Left lung (tissue), 10 donors: Measurements from ENCODE around the gene AHI1. TPM values are rescaled to one million over a fixed set of nuclear protein-coding genes. Genes with fewer than 3 reads are reported as not detected.

Experiments used
- ATAC-seq: fragments of 200-7000 bp; cut with Tn5 transposase; one replicate; pipeline ENCODE4 v1.9.1; 2020; ENCODE audit warnings: moderate library complexity
- DNase-seq, 4 donors: peaks; one replicate each; pipeline ENCODE4 v3.0.0-alpha.2; 2013 to 2020
- H3K27ac ChIP-seq, 2 donors: fragments of 200-600 bp; sonication (generic) in 1 of 2; one replicate each; pipeline versions ENCODE4 v1.5.0 to v1.8.0; 2020 to 2021
- H3K27me3 ChIP-seq, 2 donors: fragments of 200-600 bp; sonication (generic) in 1 of 2; one replicate each; pipeline versions ENCODE4 v1.5.0 to v1.8.0; 2020 to 2021
- H3K36me3 ChIP-seq, 2 donors: fragments of 200-600 bp; sonication (generic) in 1 of 2; one replicate each; pipeline versions ENCODE4 v1.5.0 to v1.8.0; 2020 to 2021
- H3K4me1 ChIP-seq, 2 donors: fragments of 200-600 bp; one replicate each; pipeline ENCODE4 v1.8.0; 2021
- H3K4me3 ChIP-seq, 2 donors: fragments of 200-600 bp; sonication (generic) in 1 of 2; one replicate each; pipeline versions ENCODE4 v1.5.0 to v1.8.0; 2020 to 2021; ENCODE audit warnings: mild to moderate bottlenecking in 1 of 2
- H3K9me3 ChIP-seq, 2 donors: fragments of 200-600 bp; sonication (generic) in 1 of 2; one replicate each; pipeline versions ENCODE4 v1.5.0 to v1.8.0; 2020 to 2021
- CTCF ChIP-seq, 2 donors: fragments of 200-600 bp; sonication (generic) in 1 of 2; IDR thresholded peaks; one replicate each; pipeline versions ENCODE4 v1.5.0 to v1.8.0; 2021; ENCODE audit warnings: antibody characterized with exemption in 2 of 2
- intact Hi-C, 2 donors: fragments of 100-400 bp; cut with DNase I; formaldehyde crosslinking; loops; one replicate each; pipeline versions ENCODE4 v1.11.2 to v1.14.2; 2022
- polyA plus RNA-seq, 6 donors: library from polyadenylated mRNA; unstranded; fragments of 120-200 nt; gene quantifications; one replicate each; pipeline ENCODE4 v1.2.1, GENCODE V29; 2013; ENCODE audit not compliant: insufficient read length in 6 of 6
- total RNA-seq, 2 donors: library from RNA; stranded (reverse); fragmentation: NEBNext Ultra II Directional; extraction: Animal tissue kit (Norgen Biotek cat#: 25700); gene quantifications; one replicate each; pipeline ENCODE4 v1.2.1, GENCODE V29; 2021
- donor health status: DM: no; HTN: yes; CAD: no.
- donor health status: DM: no; HTN: no; CAD: no.

The AHI1 gene
- total and polyA plus RNA-seq, 8 donors = 23.7 to 65.0 (median 49.0) TPM

GRCh38 chr6:135393289-135393688 lies 104.3 kb downstream of the AHI1 start:
- H3K4me3 ChIP-seq = no peak overlapping the region
- H3K9me3 ChIP-seq = no peaks in the 10 kb centered on the region
- peaks cover 0 to 5% of the 10 kb centered on the region in 2 donors for H3K36me3 ChIP-seq
- DNase-seq = no peak
- H3K27ac ChIP-seq = no peak overlapping the region
- H3K4me1 ChIP-seq = no peaks in the 10 kb centered on the region
- intact Hi-C loops = no loop called here
- TF ChIP-seq CTCF (IDR thresholded peaks at IDR 0.05) = no peak
- no peaks in the 10 kb centered on the region for H3K27me3 ChIP-seq
- no peak for ATAC-seq

DNA sequence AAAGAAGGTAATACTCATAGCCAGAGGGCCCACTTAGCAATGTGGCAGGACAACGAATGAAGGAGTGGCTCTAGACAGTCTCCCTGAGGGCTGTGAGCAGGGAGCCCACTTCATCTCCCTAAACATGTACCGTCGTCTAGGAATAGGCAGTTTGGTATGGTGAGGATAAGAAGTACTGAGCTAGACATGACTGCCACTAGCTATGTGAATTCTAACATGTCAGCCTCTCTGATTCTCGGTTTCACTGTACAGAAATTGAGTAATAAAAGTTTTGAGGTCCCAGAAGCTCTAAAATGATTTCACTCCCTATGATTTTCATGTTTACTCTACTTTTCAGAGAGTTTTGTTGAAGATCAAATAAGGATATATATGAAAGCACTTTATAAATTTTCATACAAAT lies 107.1 kb downstream of the AHI1 start:
- DNase-seq (no peak), ATAC-seq (no peak)
- Histone ChIP-seq H3K9me3 (no peaks in the 10 kb centered on the region), H3K4me1 (no peaks in the 10 kb centered on the region), H3K27me3 (no peaks in the 10 kb centered on the region), H3K4me3 (no peak overlapping the region), H3K36me3 (peaks cover 0 to 5% of the 10 kb centered on the region in 2 donors), H3K27ac (no peak overlapping the region)
- intact Hi-C loops = no loop called here
- no peak for TF ChIP-seq CTCF (IDR thresholded peaks at IDR 0.05)

- peaks cover 0 to 5% of the 10 kb centered on the region in 2 donors for H3K36me3 ChIP-seq
- no peak for ATAC-seq
- H3K27me3 ChIP-seq = no peaks in the 10 kb centered on the region
- H3K4me1 ChIP-seq = no peaks in the 10 kb centered on the region
- no peak for TF ChIP-seq CTCF (IDR thresholded peaks at IDR 0.05)
- no peak overlapping the region for H3K27ac ChIP-seq
- intact Hi-C loops = no loop called here
- no peak for DNase-seq
- H3K9me3 ChIP-seq = no peaks in the 10 kb centered on the region
- H3K4me3 ChIP-seq = no peak overlapping the region
Measured at GRCh38 chr6:135385299-135385698, 112.2 kb downstream of the AHI1 start.

DNA sequence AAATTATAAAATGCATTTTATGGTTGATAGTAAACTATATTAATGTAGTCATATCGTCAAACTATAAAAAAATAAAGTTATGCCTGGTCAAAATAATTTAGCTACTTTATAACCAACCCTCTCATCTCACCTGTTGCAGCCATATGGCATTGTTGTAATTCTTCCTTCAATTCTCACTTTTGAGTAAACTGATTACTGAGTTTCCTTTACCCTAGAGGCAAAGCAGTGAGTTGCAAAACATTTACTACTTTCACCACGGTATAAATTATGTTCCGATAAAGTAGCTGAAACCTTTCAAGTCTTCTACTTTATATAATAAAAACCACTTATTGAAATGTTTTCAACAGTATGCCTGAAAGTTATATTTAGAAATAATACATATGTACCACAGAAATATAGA lies 113.8 kb downstream of the AHI1 start:
- H3K9me3 ChIP-seq = no peaks in the 10 kb centered on the region
- TF ChIP-seq CTCF (IDR thresholded peaks at IDR 0.05) = no peak
- intact Hi-C loops = no loop called here
- DNase-seq = no peak
- H3K27me3 ChIP-seq = no peaks in the 10 kb centered on the region
- ATAC-seq = no peak
- H3K36me3 ChIP-seq = peaks cover 0 to 3% of the 10 kb centered on the region in 2 donors
- no peak overlapping the region for H3K4me3 ChIP-seq
- H3K27ac ChIP-seq = no peak overlapping the region
- no peaks in the 10 kb centered on the region for H3K4me1 ChIP-seq

DNA sequence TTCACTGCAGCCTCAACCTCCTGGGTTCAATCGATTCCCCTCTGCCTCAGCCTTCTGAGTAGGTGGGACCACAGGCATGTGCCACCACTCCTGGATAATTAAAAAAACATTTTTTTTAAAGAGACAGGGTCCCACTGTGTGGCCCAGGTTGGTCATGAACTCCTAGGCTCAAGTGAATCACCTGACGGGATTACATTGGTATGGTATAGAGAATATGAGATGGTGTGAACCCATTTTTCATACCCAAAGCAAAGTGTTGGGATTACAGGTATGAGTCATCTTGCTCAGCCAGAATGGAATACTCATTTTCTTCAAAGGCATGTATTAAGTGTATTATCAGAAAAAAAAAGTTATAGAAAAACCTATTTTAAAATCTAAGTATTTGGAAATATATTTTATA lies 114.2 kb downstream of the AHI1 start:
- Histone ChIP-seq H3K4me1 (no peaks in the 10 kb centered on the region), H3K36me3 (no peaks in the 10 kb centered on the region), H3K27me3 (no peaks in the 10 kb centered on the region), H3K27ac (no peak overlapping the region), H3K4me3 (no peak overlapping the region), H3K9me3 (no peaks in the 10 kb centered on the region)
- DNase-seq (no peak), ATAC-seq (no peak)
- intact Hi-C loops = no loop called here
- TF ChIP-seq CTCF (IDR thresholded peaks at IDR 0.05) = no peak
